ENCODE results near the gene TBC1D14.

Gene TBC1D14

GRCh38 chr4:7004331-7004730 lies 94.7 kb downstream of the TBC1D14 start:
- no peak for DNase-seq

GRCh38 chr4:7005571-7005970 lies 95.9 kb downstream of the TBC1D14 start:
- no peak for DNase-seq

- no peak for DNase-seq
Observed at GRCh38 chr4:7006411-7006810, 96.8 kb downstream of the TBC1D14 start.

GRCh38 chr4:7007142-7007907 lies 97.7 kb downstream of the TBC1D14 start:
- no peak for DNase-seq

GRCh38 chr4:7007944-7008343 lies 98.3 kb downstream of the TBC1D14 start:
- DNase-seq: no peak

- no peak for DNase-seq
Observed at GRCh38 chr4:7009564-7009963, 99.9 kb downstream of the TBC1D14 start.

GRCh38 chr4:7013175-7013574 lies 103.5 kb downstream of the TBC1D14 start:
- no peak for DNase-seq

- no peak for DNase-seq
Observed at GRCh38 chr4:7014815-7015214, 105.2 kb downstream of the TBC1D14 start.

- no peak for DNase-seq
Observed at GRCh38 chr4:7015383-7016035, 105.9 kb downstream of the TBC1D14 start.

- no peak for DNase-seq
Observed at GRCh38 chr4:7016086-7016485, 106.5 kb downstream of the TBC1D14 start.

GRCh38 chr4:7016512-7016911 lies 106.9 kb downstream of the TBC1D14 start:
- no peak for DNase-seq

GRCh38 chr4:7017446-7018048 lies 107.9 kb downstream of the TBC1D14 start:
- no peak for DNase-seq

- DNase-seq: no peak
Observed at GRCh38 chr4:7018281-7018680, 108.7 kb downstream of the TBC1D14 start.

GRCh38 chr4:7019367-7019766 lies 109.7 kb downstream of the TBC1D14 start:
- no peak for DNase-seq

GRCh38 chr4:7020290-7020689 lies 110.7 kb downstream of the TBC1D14 start:
- DNase-seq: no peak

- no peak for DNase-seq
Observed at GRCh38 chr4:7020856-7021255, 111.2 kb downstream of the TBC1D14 start.

GRCh38 chr4:7021355-7021754 lies 111.7 kb downstream of the TBC1D14 start:
- DNase-seq: no peak

- DNase-seq: no peak
Observed at GRCh38 chr4:7021930-7022664, 112.5 kb downstream of the TBC1D14 start.

GRCh38 chr4:7023486-7023885 lies 113.9 kb downstream of the TBC1D14 start:
- DNase-seq: no peak

GRCh38 chr4:7023901-7024300 lies 114.3 kb downstream of the TBC1D14 start:
- DNase-seq: no peak

- no peak for DNase-seq
Observed at GRCh38 chr4:7024336-7024890, 114.8 kb downstream of the TBC1D14 start.

GRCh38 chr4:7025040-7025602 lies 115.5 kb downstream of the TBC1D14 start:
- no peak for DNase-seq

- DNase-seq: no peak
Observed at GRCh38 chr4:7026107-7026506, 116.5 kb downstream of the TBC1D14 start.

Measured in NCI-H524 treated with DMSO at 0.1 percent for 48 hours (cell line).